ENCODE results near the gene KHDC3L.

DNA sequence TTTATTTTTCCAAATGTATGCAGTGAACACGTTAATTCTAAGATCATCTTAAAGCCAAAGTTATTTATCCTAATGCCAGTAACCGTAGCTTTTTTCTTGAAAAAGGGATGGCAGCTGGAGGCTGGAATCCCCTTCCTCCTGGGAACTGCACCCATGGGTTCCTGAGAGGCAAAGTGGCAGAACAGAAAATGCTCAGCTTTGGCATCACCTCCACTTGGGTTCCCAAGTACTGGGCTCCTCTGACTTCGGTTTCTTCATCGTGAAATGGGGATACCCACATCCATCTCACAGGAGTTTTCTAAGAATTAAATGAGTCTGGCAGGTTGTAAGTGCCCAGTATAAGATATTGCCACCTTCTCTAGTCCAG is 26.0 kb downstream of the KHDC3L start:
- TF ChIP-seq, protein P1, sequence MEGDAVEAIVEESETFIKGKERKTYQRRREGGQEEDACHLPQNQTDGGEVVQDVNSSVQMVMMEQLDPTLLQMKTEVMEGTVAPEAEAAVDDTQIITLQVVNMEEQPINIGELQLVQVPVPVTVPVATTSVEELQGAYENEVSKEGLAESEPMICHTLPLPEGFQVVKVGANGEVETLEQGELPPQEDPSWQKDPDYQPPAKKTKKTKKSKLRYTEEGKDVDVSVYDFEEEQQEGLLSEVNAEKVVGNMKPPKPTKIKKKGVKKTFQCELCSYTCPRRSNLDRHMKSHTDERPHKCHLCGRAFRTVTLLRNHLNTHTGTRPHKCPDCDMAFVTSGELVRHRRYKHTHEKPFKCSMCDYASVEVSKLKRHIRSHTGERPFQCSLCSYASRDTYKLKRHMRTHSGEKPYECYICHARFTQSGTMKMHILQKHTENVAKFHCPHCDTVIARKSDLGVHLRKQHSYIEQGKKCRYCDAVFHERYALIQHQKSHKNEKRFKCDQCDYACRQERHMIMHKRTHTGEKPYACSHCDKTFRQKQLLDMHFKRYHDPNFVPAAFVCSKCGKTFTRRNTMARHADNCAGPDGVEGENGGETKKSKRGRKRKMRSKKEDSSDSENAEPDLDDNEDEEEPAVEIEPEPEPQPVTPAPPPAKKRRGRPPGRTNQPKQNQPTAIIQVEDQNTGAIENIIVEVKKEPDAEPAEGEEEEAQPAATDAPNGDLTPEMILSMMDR (IDR thresholded peaks at IDR 0.05), result no peak
- TF ChIP-seq POLR2A (IDR thresholded peaks at IDR 0.05), result no peak

Data from body of pancreas (tissue), 4 donors.